ENCODE measurements around the gene ACSBG1. TPM values are rescaled to one million over a fixed set of nuclear protein-coding genes. Genes with fewer than 3 reads are reported as not detected.

ACSBG1 gene
- polyA plus RNA-seq, 1 donor from 2014 or later = 0.32 TPM

DNA sequence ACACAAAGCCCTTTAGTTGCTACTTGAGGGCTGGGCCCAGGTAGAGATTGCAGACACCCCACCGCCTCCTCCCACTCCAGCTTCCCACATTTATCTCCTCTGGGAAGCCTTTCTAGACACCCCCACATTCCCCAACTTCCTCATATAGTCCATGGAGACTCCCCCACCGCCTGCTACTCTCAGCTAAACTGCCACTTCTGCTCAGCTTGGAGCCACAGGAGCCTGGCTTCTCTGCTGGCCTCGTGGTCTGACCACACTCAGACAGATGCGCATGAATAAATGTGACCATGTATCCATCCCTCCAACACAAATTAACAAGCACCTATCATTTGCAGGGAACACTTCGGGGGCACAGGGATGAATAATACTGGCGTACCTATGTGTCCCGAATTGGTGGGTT is 10.5 kb upstream of the ACSBG1 start:
- Histone ChIP-seq H3F3A (ENCODE audit: insufficient read depth, low read length, poor library complexity, severe bottlenecking) (no peaks in the 10 kb centered on the region), H3K9ac (ENCODE audit: low read length) (no peak overlapping the region)
- TF ChIP-seq EZH2 (IDR thresholded peaks at IDR 0.05; ENCODE audit: borderline replicate concordance, insufficient read depth, low read length, poor library complexity, severe bottlenecking) = no peak
- TF ChIP-seq, protein P1, sequence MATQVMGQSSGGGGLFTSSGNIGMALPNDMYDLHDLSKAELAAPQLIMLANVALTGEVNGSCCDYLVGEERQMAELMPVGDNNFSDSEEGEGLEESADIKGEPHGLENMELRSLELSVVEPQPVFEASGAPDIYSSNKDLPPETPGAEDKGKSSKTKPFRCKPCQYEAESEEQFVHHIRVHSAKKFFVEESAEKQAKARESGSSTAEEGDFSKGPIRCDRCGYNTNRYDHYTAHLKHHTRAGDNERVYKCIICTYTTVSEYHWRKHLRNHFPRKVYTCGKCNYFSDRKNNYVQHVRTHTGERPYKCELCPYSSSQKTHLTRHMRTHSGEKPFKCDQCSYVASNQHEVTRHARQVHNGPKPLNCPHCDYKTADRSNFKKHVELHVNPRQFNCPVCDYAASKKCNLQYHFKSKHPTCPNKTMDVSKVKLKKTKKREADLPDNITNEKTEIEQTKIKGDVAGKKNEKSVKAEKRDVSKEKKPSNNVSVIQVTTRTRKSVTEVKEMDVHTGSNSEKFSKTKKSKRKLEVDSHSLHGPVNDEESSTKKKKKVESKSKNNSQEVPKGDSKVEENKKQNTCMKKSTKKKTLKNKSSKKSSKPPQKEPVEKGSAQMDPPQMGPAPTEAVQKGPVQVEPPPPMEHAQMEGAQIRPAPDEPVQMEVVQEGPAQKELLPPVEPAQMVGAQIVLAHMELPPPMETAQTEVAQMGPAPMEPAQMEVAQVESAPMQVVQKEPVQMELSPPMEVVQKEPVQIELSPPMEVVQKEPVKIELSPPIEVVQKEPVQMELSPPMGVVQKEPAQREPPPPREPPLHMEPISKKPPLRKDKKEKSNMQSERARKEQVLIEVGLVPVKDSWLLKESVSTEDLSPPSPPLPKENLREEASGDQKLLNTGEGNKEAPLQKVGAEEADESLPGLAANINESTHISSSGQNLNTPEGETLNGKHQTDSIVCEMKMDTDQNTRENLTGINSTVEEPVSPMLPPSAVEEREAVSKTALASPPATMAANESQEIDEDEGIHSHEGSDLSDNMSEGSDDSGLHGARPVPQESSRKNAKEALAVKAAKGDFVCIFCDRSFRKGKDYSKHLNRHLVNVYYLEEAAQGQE (IDR thresholded peaks at IDR 0.05; ENCODE audit: borderline replicate concordance) = no peak
- TF ChIP-seq CTCF (IDR thresholded peaks at IDR 0.05; ENCODE audit: poor library complexity, severe bottlenecking) = no peak
- TF ChIP-seq MXI1 (conservative IDR thresholded peaks at IDR 0.05; ENCODE audit: poor library complexity, severe bottlenecking) = no peak
- no peak for TF ChIP-seq SMC3 (conservative IDR thresholded peaks at IDR 0.05; ENCODE audit: poor library complexity)
- no peak for TF ChIP-seq POLR2AphosphoS5 (IDR thresholded peaks at IDR 0.05)
- TF ChIP-seq TAF1 (IDR thresholded peaks at IDR 0.05; ENCODE audit: low read depth) = no peak
- TF ChIP-seq EP300 (conservative IDR thresholded peaks at IDR 0.05; ENCODE audit: poor library complexity, severe bottlenecking) = no peak
- TF ChIP-seq RAD21 (conservative IDR thresholded peaks at IDR 0.05) = no peak

GRCh38 chr15:78244101-78244500 is 9.7 kb upstream of the ACSBG1 start:
- no peak overlapping the region for H3K4me2 ChIP-seq (ENCODE audit: low read length)
- H3K4me3 ChIP-seq (ENCODE audit: low read length) = no peak overlapping the region
- no peaks in the 10 kb centered on the region for H3K27me3 ChIP-seq (ENCODE audit: insufficient read depth, low read depth, low read length)
- no peaks in the 10 kb centered on the region for H3F3A ChIP-seq (ENCODE audit: insufficient read depth, low read length, poor library complexity, severe bottlenecking)
- H3K9me2 ChIP-seq (ENCODE audit: insufficient read depth, low read length) = no peaks in the 10 kb centered on the region
- no peak overlapping the region for H3K27ac ChIP-seq (ENCODE audit: low read length)
- no peak overlapping the region for H3K9ac ChIP-seq (ENCODE audit: low read length)
- H3K9me3 ChIP-seq (ENCODE audit: low read length) = no peaks in the 10 kb centered on the region
- H2AFZ ChIP-seq (ENCODE audit: low read depth, low read length) = no peak overlapping the region
- H4K20me1 ChIP-seq (ENCODE audit: insufficient read depth) = no peaks in the 10 kb centered on the region
- TF ChIP-seq RAD21 (conservative IDR thresholded peaks at IDR 0.05) (no peak), TAF1 (IDR thresholded peaks at IDR 0.05; ENCODE audit: low read depth) (no peak), POLR2AphosphoS5 (IDR thresholded peaks at IDR 0.05) (no peak), CTCF (IDR thresholded peaks at IDR 0.05; ENCODE audit: poor library complexity, severe bottlenecking) (no peak), MXI1 (conservative IDR thresholded peaks at IDR 0.05; ENCODE audit: poor library complexity, severe bottlenecking) (no peak), EP300 (conservative IDR thresholded peaks at IDR 0.05; ENCODE audit: poor library complexity, severe bottlenecking) (no peak), SMC3 (conservative IDR thresholded peaks at IDR 0.05; ENCODE audit: poor library complexity) (no peak)
- TF ChIP-seq, protein P1 (IDR thresholded peaks at IDR 0.05; ENCODE audit: borderline replicate concordance) = no peak
- no peaks in the 10 kb centered on the region for H3K79me2 ChIP-seq (replicated peaks; ENCODE audit: insufficient read depth, low read length)
- no peaks in the 10 kb centered on the region for H3K36me3 ChIP-seq (ENCODE audit: insufficient read depth, low read length)

More for the DNA sequence above, 10.5 kb upstream of the ACSBG1 start:
- Histone ChIP-seq H2AFZ (ENCODE audit: low read depth, low read length) (no peak overlapping the region), H3K9me3 (ENCODE audit: low read length) (no peaks in the 10 kb centered on the region), H3K9me2 (ENCODE audit: insufficient read depth, low read length) (no peaks in the 10 kb centered on the region), H3K4me2 (ENCODE audit: low read length) (no peak overlapping the region), H3K27ac (ENCODE audit: low read length) (no peak overlapping the region), H4K20me1 (ENCODE audit: insufficient read depth) (no peaks in the 10 kb centered on the region), H3K36me3 (ENCODE audit: insufficient read depth, low read length) (no peaks in the 10 kb centered on the region), H3K79me2 (replicated peaks; ENCODE audit: insufficient read depth, low read length) (no peaks in the 10 kb centered on the region), H3K27me3 (ENCODE audit: insufficient read depth, low read depth, low read length) (no peaks in the 10 kb centered on the region), H3K4me3 (ENCODE audit: low read length) (no peak overlapping the region)
